Heart right ventricle (tissue), 16 donors: Measurements from ENCODE around the gene ARRDC4. TPM values are rescaled to one million over a fixed set of nuclear protein-coding genes. Genes with fewer than 3 reads are reported as not detected.

Experiments
- ATAC-seq, 8 donors: fragments of 200-7000 bp; cut with Tn5 transposase; one replicate each; pipeline ENCODE4 v1.9.1; 2020; ENCODE audit warnings: mild to moderate bottlenecking in 8 of 8, moderate library complexity in 8 of 8, moderate number of reproducible peaks in 1 of 8
- DNase-seq, 2 donors: peaks; one replicate each; pipeline ENCODE4 v3.0.0-alpha.2; 2020
- H3K27ac ChIP-seq, 10 donors: fragments of 200-600 bp; sonication (generic) in 2 of 10; one replicate each; pipeline versions ENCODE4 v1.5.0 to v1.8.0; 2020 to 2022; ENCODE audit warnings: mild to moderate bottlenecking in 3 of 10
- H3K27me3 ChIP-seq, 7 donors: fragments of 200-600 bp; one replicate each; pipeline ENCODE4 v1.8.0; 2021 to 2022; ENCODE audit warnings: mild to moderate bottlenecking in 2 of 7
- H3K36me3 ChIP-seq, 9 donors: fragments of 200-600 bp; sonication (generic) in 1 of 9; one replicate each; pipeline versions ENCODE4 v1.5.0 to v1.8.0; 2020 to 2022; ENCODE audit warnings: mild to moderate bottlenecking in 2 of 9
- H3K4me1 ChIP-seq, 9 donors: fragments of 200-600 bp; sonication (generic) in 1 of 9; one replicate each; pipeline versions ENCODE4 v1.5.0 to v1.8.0; 2020 to 2022; ENCODE audit warnings: mild to moderate bottlenecking in 4 of 9
- H3K4me3 ChIP-seq, 10 donors: fragments of 200-600 bp; sonication (generic) in 2 of 10; one replicate each; pipeline versions ENCODE4 v1.5.0 to v1.8.0; 2020 to 2022; ENCODE audit warnings: mild to moderate bottlenecking in 7 of 10, moderate library complexity in 2 of 10
- H3K9me3 ChIP-seq, 11 donors: fragments of 200-600 bp in 10 of 11; sonication (generic) in 2 of 11; one replicate each; pipeline versions ENCODE4 v1.5.0 to v1.8.0; 2013 to 2022; ENCODE audit warnings: mild to moderate bottlenecking in 2 of 11, control low read depth in 1 of 11, moderate library complexity in 1 of 11
- CTCF ChIP-seq, 9 donors: fragments of 200-600 bp; sonication (generic) in 2 of 9; IDR thresholded peaks; one replicate each; pipeline versions ENCODE4 v1.5.0 to v1.8.0; 2021 to 2022; ENCODE audit warnings: antibody characterized with exemption in 9 of 9, mild to moderate bottlenecking in 5 of 9, moderate library complexity in 1 of 9
- WGBS, 2 donors: extraction: QIAGEN DNeasy Blood & Tissue Kit; methylation state at CpG; one replicate each; pipeline ENCODE4 v1.1.7; 2013; ENCODE audit warnings: inconsistent platforms in 1 of 2; 5-methylcytosine and 5-hydroxymethylcytosine counted together
- intact Hi-C, 10 donors: fragments of 100-400 bp; cut with DNase I; formaldehyde crosslinking; loops; one replicate each; pipeline versions ENCODE4 v1.11.1 to v1.14.2; 2022
- polyA plus RNA-seq, 2 donors: library from polyadenylated mRNA; stranded (reverse); fragments of 200-250 nt; gene quantifications; one replicate each; pipeline ENCODE4 v1.2.3, GENCODE V29; 2013
- total RNA-seq, 10 donors: library from RNA; stranded (reverse); fragmentation: NEBNext Ultra II Directional in 3 of 10; extraction: Animal tissue kit (Norgen Biotek cat#: 25700) in 3 of 10; gene quantifications; one replicate each; pipeline versions ENCODE4 v1.2.1 to v1.2.4, GENCODE V29; 2021 to 2023
- donor health status: Arrhythmogenic right ventricular cardiomyopathy.
- donor health status: ischemic (EF 13 %, LVEDD 7.1; RV severe dilation, severe dysfunction).
- donor health status: healthy with polysubstance abuse.
- donor health status: DM: no; HTN: yes; CAD: no.
- donor health status: DM: no; HTN: no; CAD: no.
- donor health status: ischemic (EF 25% LVEDD 6.9; RV normal size, moderate dysfunction).
- donor health status: ischemic (EF 25% LVEDD 5.7; RV mildly dilated, moderate dysfunction).
- donor health status: healthy.
- donor health status: DM: yes; HTN: yes; CAD: no.
- donor health status: Ischemic cardiomyopathy.
- donor health status: ischemic (EF 35%, LVEDD 5.7; RV mildly dilated, moderate dysfunction).
- donor health status: nonischemic (EF 11% LVEDD 7.7; RV severe dilation, severe dysfunction).
- donor health status: DM: yes; HTN: yes; CAD: no.
- donor health status: PGD.
- donor health status: ischemic (EF 29% LVEDD 5.4; RV normal size, mild dysfunction).
- donor health status: nonischemic (EF 23%, LVEDD 6.1; RV moderate dilation, normal function).

The ARRDC4 gene
- total and polyA plus RNA-seq, 12 donors = 8.2 to 26.4 (median 14.5) TPM

GRCh38 chr15:98012354-98012753, 51.9 kb downstream of the ARRDC4 start:
- TF ChIP-seq CTCF (IDR thresholded peaks at IDR 0.05) = no peak
- Histone ChIP-seq H3K27me3 (peaks cover 0 to 12% (median 0%) of the 10 kb centered on the region in 7 donors), H3K36me3 (no peaks in the 10 kb centered on the region), H3K27ac (no peak overlapping the region), H3K4me3 (no peak overlapping the region), H3K4me1 (no peaks in the 10 kb centered on the region), H3K9me3 (no peaks in the 10 kb centered on the region)
- intact Hi-C loops = no loop called here
- no peak for DNase-seq
- ATAC-seq = no peak
- 80 to 83% methylated on average over 5 of the region's 5 CpGs for WGBS, 2 donors

GRCh38 chr15:98013631-98014030, 53.1 kb downstream of the ARRDC4 start:
- Histone ChIP-seq H3K9me3 (no peaks in the 10 kb centered on the region), H3K27me3 (peaks cover 0 to 12% (median 0%) of the 10 kb centered on the region in 7 donors), H3K27ac (no peak overlapping the region), H3K4me3 (no peak overlapping the region), H3K36me3 (no peaks in the 10 kb centered on the region), H3K4me1 (no peaks in the 10 kb centered on the region)
- ATAC-seq = no peak
- no peak for DNase-seq
- intact Hi-C loops = no loop called here
- TF ChIP-seq CTCF (IDR thresholded peaks at IDR 0.05) = no peak

- no peak overlapping the region for H3K4me3 ChIP-seq
Observed at GRCh38 chr15:98017150-98017964, 56.9 kb downstream of the ARRDC4 start.

GRCh38 chr15:98018761-98019351, 58.4 kb downstream of the ARRDC4 start:
- no peak for ATAC-seq

More at GRCh38 chr15:98017150-98017964, 56.9 kb downstream of the ARRDC4 start:
- no peaks in the 10 kb centered on the region for H3K36me3 ChIP-seq
- H3K9me3 ChIP-seq = no peaks in the 10 kb centered on the region
- intact Hi-C loops = no loop called here
- no peaks in the 10 kb centered on the region for H3K4me1 ChIP-seq
- peaks cover 0 to 12% (median 7%) of the 10 kb centered on the region in 7 donors for H3K27me3 ChIP-seq
- ATAC-seq (no peak), DNase-seq (no peak)
- TF ChIP-seq CTCF (IDR thresholded peaks at IDR 0.05) = no peak
- 86% methylated on average over 10 of the region's 10 CpGs for WGBS, 2 donors
- no peak overlapping the region for H3K27ac ChIP-seq

More at GRCh38 chr15:98018761-98019351, 58.4 kb downstream of the ARRDC4 start:
- no peaks in the 10 kb centered on the region for H3K36me3 ChIP-seq
- H3K27me3 ChIP-seq = peaks cover 0 to 18% (median 8%) of the 10 kb centered on the region in 7 donors
- no peak for TF ChIP-seq CTCF (IDR thresholded peaks at IDR 0.05)
- no peak overlapping the region for H3K4me3 ChIP-seq
- H3K27ac ChIP-seq = no peak overlapping the region
- WGBS, 2 donors = 69 to 75% methylated on average over 6 of the region's 6 CpGs
- H3K9me3 ChIP-seq = no peaks in the 10 kb centered on the region
- intact Hi-C loops = no loop called here
- no peak for DNase-seq
- H3K4me1 ChIP-seq = no peaks in the 10 kb centered on the region
